PC-9 (cell line): ENCODE data around the gene ATOX1. TPM values are rescaled to one million over a fixed set of nuclear protein-coding genes. Genes with fewer than 3 reads are reported as not detected.

Experiments
- BruUV-seq: library from RNA; stranded (reverse); fragments of 400-500 nt; replicated peaks from 2 replicates; lab custom pipeline; 2021; lab: Mats Ljungman, UMichigan
- CTCF ChIA-PET: fragments of 300-600 bp; sonication (Branson Sonifier 250); formaldehyde crosslinking; loops from one replicate; lab custom pipeline; 2022; ENCODE audit warnings: antibody characterized with exemption; lab: Charles Lee
- POLR2A ChIA-PET: fragments of 300-600 bp; sonication (Branson Sonifier 250); formaldehyde crosslinking; loops from one replicate; lab custom pipeline; 2022; ENCODE audit warnings: antibody characterized with exemption; ENCODE audit not compliant: unreplicated experiment; lab: Charles Lee
- DNase-seq, 2 experiments: peaks; one replicate each; pipeline versions ENCODE4 v3.0.0 to v3.0.0-alpha.2; 2015 to 2022; ENCODE audit warnings: mixed read lengths in 1 of 2
- H2AFZ ChIP-seq: fragments of 200-600 bp; sonication (generic); 2 replicates; pipeline ENCODE4 v1.8.1; 2017; ENCODE audit warnings: antibody characterized with exemption
- H3F3A ChIP-seq: fragments of 200-600 bp; sonication (generic); 2 replicates; pipeline ENCODE4 v1.8.1; 2017; ENCODE audit warnings: antibody characterized with exemption, mild to moderate bottlenecking, low read depth; ENCODE audit not compliant: insufficient read depth
- H3K27ac ChIP-seq: fragments of 200-600 bp; sonication (generic); 2 replicates; pipeline ENCODE4 v1.6.1; 2016; ENCODE audit warnings: mixed run types
- H3K27me3 ChIP-seq: fragments of 200-600 bp; sonication (generic); 2 replicates; pipeline ENCODE4 v1.6.1; 2016; ENCODE audit warnings: low read depth, mixed run types; ENCODE audit not compliant: insufficient read depth
- H3K36me3 ChIP-seq: fragments of 200-600 bp; sonication (generic); 2 replicates; pipeline ENCODE4 v1.6.1; 2016; ENCODE audit warnings: low read depth, mixed run types
- H3K4me1 ChIP-seq: fragments of 200-600 bp; sonication (generic); replicated peaks from 2 replicates; pipeline ENCODE4 v1.6.1; 2016; ENCODE audit warnings: mixed run types; ENCODE audit not compliant: insufficient read depth
- H3K4me2 ChIP-seq: fragments of 200-600 bp; sonication (generic); 2 replicates; pipeline ENCODE4 v1.6.1; 2017; ENCODE audit warnings: mixed run types
- H3K4me3 ChIP-seq: fragments of 200-600 bp; sonication (generic); 2 replicates; pipeline ENCODE4 v1.6.1; 2016; ENCODE audit warnings: mixed run types
- H3K79me2 ChIP-seq: fragments of 200-600 bp; sonication (generic); 2 replicates; pipeline ENCODE4 v1.6.1; 2017; ENCODE audit warnings: low read depth, mixed run types
- H3K9me2 ChIP-seq: fragments of 200-600 bp; sonication (generic); 2 replicates; pipeline ENCODE4 v1.8.1; 2017; ENCODE audit warnings: mild to moderate bottlenecking; ENCODE audit not compliant: insufficient read depth
- H3K9me3 ChIP-seq: fragments of 200-600 bp; sonication (generic); 2 replicates; pipeline ENCODE4 v1.8.1; 2016; ENCODE audit warnings: low read depth; ENCODE audit not compliant: insufficient read depth
- H4K20me1 ChIP-seq: fragments of 200-600 bp; sonication (generic); 2 replicates; pipeline ENCODE4 v1.8.1; 2017; ENCODE audit not compliant: insufficient read depth
- EZH2 ChIP-seq: fragments of 200-600 bp; sonication (generic); IDR thresholded peaks from 2 replicates; pipeline ENCODE4 v1.8.0; 2017; ENCODE audit warnings: antibody characterized with exemption, low read depth
- intact Hi-C: fragments of 100-400 bp; cut with micrococcal nuclease; formaldehyde crosslinking; loops from one replicate; pipeline ENCODE4 v1.10.0; 2022; ENCODE audit not compliant: unreplicated experiment
- total RNA-seq: library from RNA; stranded (reverse); gene quantifications from 2 replicates; pipeline ENCODE4 v1.2.3, GENCODE V29; 2021
- TF ChIP-seq, protein P1 (sequence below): fragments of 200-600 bp; sonication (generic); conservative IDR thresholded peaks from 2 replicates; pipeline ENCODE4 v1.6.1; 2017; ENCODE audit warnings: mixed run types, antibody characterized with exemption, mild to moderate bottlenecking, moderate library complexity

ATOX1 gene
- total RNA-seq, 1 experiment from 2014 or later, result 201 TPM

DNA sequence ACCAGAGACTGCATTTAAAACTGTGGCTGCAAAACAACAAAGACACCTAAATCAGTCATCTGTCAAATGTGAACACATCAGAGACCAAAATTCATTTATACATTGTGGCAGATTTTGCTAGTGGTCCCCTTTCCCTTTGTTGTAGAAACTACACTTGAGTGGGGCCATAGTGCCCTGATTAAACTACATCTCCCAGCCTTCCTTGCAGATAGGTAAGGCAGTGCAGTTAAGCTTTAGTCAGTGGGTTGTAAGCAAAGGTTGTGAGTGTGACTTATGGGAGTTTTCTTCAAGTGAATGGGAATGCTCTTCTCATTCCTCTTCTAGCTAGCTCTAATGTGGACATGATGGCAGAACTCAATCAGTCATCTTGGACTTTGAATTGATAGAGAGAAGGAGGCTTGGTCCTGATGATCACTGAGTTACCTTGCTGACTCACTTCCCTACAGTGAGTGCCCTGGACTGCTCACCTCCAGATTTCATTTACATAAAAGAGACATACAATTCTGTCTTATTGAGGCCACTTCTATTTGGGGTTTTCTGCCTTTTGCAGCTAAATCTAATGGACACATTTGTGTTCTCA is 36.5 kb downstream of the ATOX1 start:
- TF ChIP-seq EZH2, result no peak
- TF ChIP-seq, protein P1, sequence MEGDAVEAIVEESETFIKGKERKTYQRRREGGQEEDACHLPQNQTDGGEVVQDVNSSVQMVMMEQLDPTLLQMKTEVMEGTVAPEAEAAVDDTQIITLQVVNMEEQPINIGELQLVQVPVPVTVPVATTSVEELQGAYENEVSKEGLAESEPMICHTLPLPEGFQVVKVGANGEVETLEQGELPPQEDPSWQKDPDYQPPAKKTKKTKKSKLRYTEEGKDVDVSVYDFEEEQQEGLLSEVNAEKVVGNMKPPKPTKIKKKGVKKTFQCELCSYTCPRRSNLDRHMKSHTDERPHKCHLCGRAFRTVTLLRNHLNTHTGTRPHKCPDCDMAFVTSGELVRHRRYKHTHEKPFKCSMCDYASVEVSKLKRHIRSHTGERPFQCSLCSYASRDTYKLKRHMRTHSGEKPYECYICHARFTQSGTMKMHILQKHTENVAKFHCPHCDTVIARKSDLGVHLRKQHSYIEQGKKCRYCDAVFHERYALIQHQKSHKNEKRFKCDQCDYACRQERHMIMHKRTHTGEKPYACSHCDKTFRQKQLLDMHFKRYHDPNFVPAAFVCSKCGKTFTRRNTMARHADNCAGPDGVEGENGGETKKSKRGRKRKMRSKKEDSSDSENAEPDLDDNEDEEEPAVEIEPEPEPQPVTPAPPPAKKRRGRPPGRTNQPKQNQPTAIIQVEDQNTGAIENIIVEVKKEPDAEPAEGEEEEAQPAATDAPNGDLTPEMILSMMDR, result no peak
- H3K4me1 ChIP-seq, result 0 out of 2 replicates have a peak, but pooled peaks cover 3% of the 10 kb centered on the region
- DNase-seq, result no peak
- POLR2A ChIA-PET, result no interaction called here
- H3K4me3 ChIP-seq, result no peak overlapping the region
- no peak overlapping the region for H2AFZ ChIP-seq
- no peaks in the 10 kb centered on the region for H3K79me2 ChIP-seq
- no TSS peak for BruUV-seq
- intact Hi-C loops, result no loop called here
- no peaks in the 10 kb centered on the region for H3K9me3 ChIP-seq
- no peaks in the 10 kb centered on the region for H4K20me1 ChIP-seq
- no peaks in the 10 kb centered on the region for H3K36me3 ChIP-seq
- no peaks in the 10 kb centered on the region for H3F3A ChIP-seq
- H3K27ac ChIP-seq, result no peak overlapping the region
- no peaks in the 10 kb centered on the region for H3K27me3 ChIP-seq
- H3K4me2 ChIP-seq, result no peak overlapping the region
- CTCF ChIA-PET, result no interaction called here
- H3K9me2 ChIP-seq, result no peaks in the 10 kb centered on the region

DNA sequence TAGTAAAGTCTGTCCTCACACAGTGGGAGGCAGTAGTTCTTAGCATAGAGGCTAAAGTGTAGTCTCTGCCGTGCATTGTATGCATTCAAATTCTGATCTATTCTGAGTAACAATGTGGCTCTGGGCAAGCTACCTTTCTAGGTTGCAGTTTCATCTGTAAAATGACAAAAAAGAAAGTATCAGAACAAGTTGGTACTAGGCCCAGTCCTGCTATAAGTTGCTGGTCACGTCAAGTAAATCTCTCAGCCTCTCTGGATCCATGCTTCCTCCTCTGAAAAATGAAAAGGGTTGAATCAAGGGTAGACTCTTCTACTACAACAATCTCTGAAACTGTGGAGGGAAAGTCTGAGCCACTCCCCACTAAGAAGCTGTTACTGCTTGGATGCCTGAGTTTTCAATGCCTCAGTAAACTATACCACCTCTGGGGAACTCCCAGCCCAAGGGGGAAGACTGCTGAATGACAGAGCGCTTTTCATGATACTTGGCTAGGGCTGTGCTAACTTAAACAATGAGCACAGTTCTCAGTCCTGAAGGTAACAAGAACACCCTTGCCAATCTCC is 37.3 kb downstream of the ATOX1 start:
- TF ChIP-seq EZH2, result no peak
- TF ChIP-seq, protein P1, result no peak
- Histone ChIP-seq H3K9me2 (no peaks in the 10 kb centered on the region), H3K79me2 (no peaks in the 10 kb centered on the region), H3K9me3 (no peaks in the 10 kb centered on the region), H3K27ac (no peak overlapping the region), H3K4me3 (no peak overlapping the region), H3K4me2 (no peak overlapping the region), H3K4me1 (0 out of 2 replicates have a peak, but pooled peaks cover 3% of the 10 kb centered on the region), H3K27me3 (no peaks in the 10 kb centered on the region), H3K36me3 (no peaks in the 10 kb centered on the region), H3F3A (no peaks in the 10 kb centered on the region), H4K20me1 (no peaks in the 10 kb centered on the region), H2AFZ (no peak overlapping the region)
- CTCF ChIA-PET, result no interaction called here
- no TSS peak for BruUV-seq
- POLR2A ChIA-PET, result no interaction called here
- DNase-seq, result no peak
- intact Hi-C loops, result no loop called here

DNA sequence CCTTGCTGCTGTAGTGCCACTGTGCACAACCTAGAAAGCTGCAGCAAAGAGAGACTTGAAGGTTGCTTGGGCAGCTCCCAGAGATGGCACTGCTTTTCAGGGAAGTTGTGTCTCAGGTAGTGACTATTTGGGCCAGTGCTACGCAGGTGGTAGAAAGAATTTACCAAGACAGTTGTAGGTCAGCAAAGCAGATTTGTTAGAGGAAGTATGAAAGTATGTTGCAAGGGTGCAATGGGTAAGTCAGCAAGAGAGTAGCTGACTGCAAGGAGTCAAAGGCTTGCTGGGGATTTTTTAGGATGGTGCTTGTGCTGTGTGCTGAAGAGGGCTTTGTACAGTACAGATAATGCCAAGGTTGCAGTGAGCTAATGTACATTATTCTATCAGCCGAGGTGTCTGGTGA is 38.2 kb downstream of the ATOX1 start:
- Histone ChIP-seq H4K20me1 (no peaks in the 10 kb centered on the region), H2AFZ (no peak overlapping the region), H3K9me2 (no peaks in the 10 kb centered on the region), H3F3A (no peaks in the 10 kb centered on the region), H3K79me2 (no peaks in the 10 kb centered on the region), H3K4me3 (no peak overlapping the region), H3K4me1 (0 out of 2 replicates have a peak, but pooled peaks cover 3% of the 10 kb centered on the region), H3K27me3 (no peaks in the 10 kb centered on the region), H3K9me3 (no peaks in the 10 kb centered on the region), H3K27ac (no peak overlapping the region), H3K4me2 (no peak overlapping the region), H3K36me3 (no peaks in the 10 kb centered on the region)
- TF ChIP-seq, protein P1, result no peak
- TF ChIP-seq EZH2, result no peak
- intact Hi-C loops, result no loop called here
- DNase-seq, result no peak
- POLR2A ChIA-PET, result no interaction called here
- no TSS peak for BruUV-seq
- CTCF ChIA-PET, result interaction anchor here (0.6 kb wide), 3 partner anchors 13 to 943 kb away, joined by 3 to 4 read pairs (median 3); no protein-coding TSS in a partner anchor
